ENCODE data around the gene STRBP. TPM values are rescaled to one million over a fixed set of nuclear protein-coding genes. Genes with fewer than 3 reads are reported as not detected.
"Not testable (repeated sequence)": the region's sequence is repeated elsewhere in the genome, so short reads cannot be mapped to it uniquely, and the experiment has no call there.

Gene STRBP
- total RNA-seq, 1 donor from 2014 or later = 9.1 TPM

- no peaks in the 10 kb centered on the region for H3K9me3 ChIP-seq
- H3K27me3 ChIP-seq = no peaks in the 10 kb centered on the region
- no peak overlapping the region for H3K4me3 ChIP-seq
- no peaks in the 10 kb centered on the region for H3K36me3 ChIP-seq
- no peaks in the 10 kb centered on the region for H3K4me1 ChIP-seq
- no peak for DNase-seq (ENCODE audit: extremely low spot score in 2 of 2)
- intact Hi-C loops (cut with DNase I) = no loop called here
- no peak overlapping the region for H3K27ac ChIP-seq
- TF ChIP-seq, protein P1, sequence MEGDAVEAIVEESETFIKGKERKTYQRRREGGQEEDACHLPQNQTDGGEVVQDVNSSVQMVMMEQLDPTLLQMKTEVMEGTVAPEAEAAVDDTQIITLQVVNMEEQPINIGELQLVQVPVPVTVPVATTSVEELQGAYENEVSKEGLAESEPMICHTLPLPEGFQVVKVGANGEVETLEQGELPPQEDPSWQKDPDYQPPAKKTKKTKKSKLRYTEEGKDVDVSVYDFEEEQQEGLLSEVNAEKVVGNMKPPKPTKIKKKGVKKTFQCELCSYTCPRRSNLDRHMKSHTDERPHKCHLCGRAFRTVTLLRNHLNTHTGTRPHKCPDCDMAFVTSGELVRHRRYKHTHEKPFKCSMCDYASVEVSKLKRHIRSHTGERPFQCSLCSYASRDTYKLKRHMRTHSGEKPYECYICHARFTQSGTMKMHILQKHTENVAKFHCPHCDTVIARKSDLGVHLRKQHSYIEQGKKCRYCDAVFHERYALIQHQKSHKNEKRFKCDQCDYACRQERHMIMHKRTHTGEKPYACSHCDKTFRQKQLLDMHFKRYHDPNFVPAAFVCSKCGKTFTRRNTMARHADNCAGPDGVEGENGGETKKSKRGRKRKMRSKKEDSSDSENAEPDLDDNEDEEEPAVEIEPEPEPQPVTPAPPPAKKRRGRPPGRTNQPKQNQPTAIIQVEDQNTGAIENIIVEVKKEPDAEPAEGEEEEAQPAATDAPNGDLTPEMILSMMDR (IDR thresholded peaks at IDR 0.05) = no peak
- TF ChIP-seq POLR2AphosphoS5 (IDR thresholded peaks at IDR 0.05; ENCODE audit: insufficient read depth in 1 of 2, low read depth in 1 of 2) = no peak
- no peak for TF ChIP-seq POLR2A (IDR thresholded peaks at IDR 0.05)
Observed at GRCh38 chr9:123283455-123283854, 15.1 kb upstream of the STRBP start.

- intact Hi-C loops (cut with DNase I) = no loop called here
- H3K4me1 ChIP-seq = no peaks in the 10 kb centered on the region
- no peaks in the 10 kb centered on the region for H3K36me3 ChIP-seq
- TF ChIP-seq, protein P1 (IDR thresholded peaks at IDR 0.05) = no peak
- no peak for TF ChIP-seq POLR2AphosphoS5 (IDR thresholded peaks at IDR 0.05; ENCODE audit: insufficient read depth in 1 of 2, low read depth in 1 of 2)
- no peak for TF ChIP-seq POLR2A (IDR thresholded peaks at IDR 0.05)
- no peaks in the 10 kb centered on the region for H3K27me3 ChIP-seq
- DNase-seq (ENCODE audit: extremely low spot score in 2 of 2) = no peak
- no peaks in the 10 kb centered on the region for H3K9me3 ChIP-seq
- H3K4me3 ChIP-seq = no peak overlapping the region
- no peak overlapping the region for H3K27ac ChIP-seq
Observed at GRCh38 chr9:123283048-123283408, 14.6 kb upstream of the STRBP start.

DNA sequence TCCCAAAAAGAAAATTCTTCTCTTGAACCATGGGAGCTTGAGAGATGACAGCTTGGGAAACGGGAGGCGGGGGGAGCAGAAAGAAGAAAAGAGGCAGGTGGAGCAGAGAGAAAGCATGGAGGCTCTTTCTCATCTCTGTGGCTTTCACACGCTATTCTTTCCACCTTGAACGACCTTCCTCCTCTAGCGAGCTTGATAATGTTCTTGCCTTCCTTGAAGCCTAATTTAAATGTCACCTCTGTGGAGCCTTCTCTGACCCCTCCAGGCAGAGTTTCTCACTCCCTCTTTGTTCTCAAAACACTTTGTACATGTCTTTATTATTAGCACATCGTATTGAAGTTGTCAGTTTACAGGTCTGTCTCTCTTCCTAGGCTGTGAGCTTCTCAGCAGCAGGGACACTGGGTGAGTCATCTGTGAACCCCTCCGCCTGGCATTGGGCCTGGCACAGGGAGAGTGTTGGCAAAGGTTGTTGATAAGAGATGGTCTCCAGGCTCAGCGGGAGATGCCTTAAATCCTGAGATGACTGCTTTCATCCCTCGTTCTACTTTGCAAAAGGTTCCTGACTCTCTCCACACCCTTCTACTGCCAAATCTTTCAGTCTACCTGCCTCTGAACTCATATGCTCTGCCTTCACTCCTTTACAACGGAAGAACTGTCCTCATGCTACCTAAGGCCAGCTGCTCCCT, 14.1 kb upstream of the STRBP start:
- no peak overlapping the region for H3K27ac ChIP-seq
- intact Hi-C loops (cut with DNase I) = no loop called here

DNA sequence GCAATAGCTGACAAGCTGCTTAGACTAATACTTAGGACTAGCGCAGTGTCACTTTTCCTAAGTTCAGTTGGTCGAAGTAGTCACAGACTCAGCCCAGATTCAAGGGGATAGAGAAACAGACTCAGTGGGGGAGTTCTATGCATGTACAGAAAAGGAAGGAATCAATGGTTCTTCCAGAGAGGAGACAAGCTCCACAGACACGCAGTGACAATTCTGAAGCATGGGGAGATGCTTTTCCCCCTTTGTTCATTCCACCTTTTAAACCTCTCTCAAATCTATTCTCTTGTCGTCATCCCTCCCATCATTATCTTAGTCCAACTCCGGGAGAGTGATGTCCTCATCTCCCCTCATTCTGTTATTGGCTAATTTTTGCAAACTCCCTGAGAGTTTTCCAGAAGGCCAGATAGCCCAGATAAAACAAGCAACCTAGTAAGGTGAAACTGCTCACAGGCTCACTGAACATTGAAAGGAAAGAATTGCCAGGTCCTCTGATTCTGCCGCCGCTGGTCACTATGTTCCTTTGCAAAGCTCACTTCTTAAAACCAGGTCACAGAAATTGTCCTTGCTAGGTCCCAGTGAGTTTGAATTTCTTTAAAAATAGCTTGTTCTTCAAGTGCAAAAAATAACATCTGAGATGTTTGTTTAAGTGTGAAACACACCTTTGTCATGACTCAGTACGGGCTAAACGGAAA, 13.4 kb upstream of the STRBP start:
- intact Hi-C loops (cut with DNase I) = no loop called here

More for the DNA sequence above, 14.1 kb upstream of the STRBP start:
- no peaks in the 10 kb centered on the region for H3K27me3 ChIP-seq
- no peak for DNase-seq (ENCODE audit: extremely low spot score in 2 of 2)
- no peaks in the 10 kb centered on the region for H3K36me3 ChIP-seq
- H3K4me3 ChIP-seq = no peak overlapping the region
- no peaks in the 10 kb centered on the region for H3K4me1 ChIP-seq
- no peaks in the 10 kb centered on the region for H3K9me3 ChIP-seq
- no peak for TF ChIP-seq POLR2AphosphoS5 (IDR thresholded peaks at IDR 0.05; ENCODE audit: insufficient read depth in 1 of 2, low read depth in 1 of 2)
- TF ChIP-seq, protein P1 (IDR thresholded peaks at IDR 0.05) = no peak

GRCh38 chr9:123278879-123279493, 10.6 kb upstream of the STRBP start:
- intact Hi-C loops (cut with DNase I); H3K27me3 ChIP-seq; H3K36me3 ChIP-seq; DNase-seq (ENCODE audit: extremely low spot score in 2 of 2); H3K4me1 ChIP-seq; H3K27ac ChIP-seq; H3K4me3 ChIP-seq; H3K9me3 ChIP-seq: not testable (repeated sequence)

More for the DNA sequence above, 13.4 kb upstream of the STRBP start:
- H3K4me3 ChIP-seq = no peak overlapping the region
- H3K36me3 ChIP-seq = no peaks in the 10 kb centered on the region
- H3K4me1 ChIP-seq = no peaks in the 10 kb centered on the region
- no peak overlapping the region for H3K27ac ChIP-seq
- H3K27me3 ChIP-seq = no peaks in the 10 kb centered on the region
- no peaks in the 10 kb centered on the region for H3K9me3 ChIP-seq
- no peak for DNase-seq (ENCODE audit: extremely low spot score in 2 of 2)
- no peak for TF ChIP-seq POLR2A (IDR thresholded peaks at IDR 0.05)
- TF ChIP-seq, protein P1 (IDR thresholded peaks at IDR 0.05) = no peak
- no peak for TF ChIP-seq POLR2AphosphoS5 (IDR thresholded peaks at IDR 0.05; ENCODE audit: insufficient read depth in 1 of 2, low read depth in 1 of 2)
